Medulla oblongata (tissue), 1 donor: ENCODE results near the gene F12.
A peak's percentile ranks its signal among the peaks of the same experiment; 100 is the strongest.
"Not testable (repeated sequence)": the region's sequence is repeated elsewhere in the genome, so short reads cannot be mapped to it uniquely, and the experiment has no call there.

Experiments
- DNase-seq: peaks from one replicate; pipeline ENCODE4 v3.0.0-alpha.2; 2015; ENCODE audit errors: extremely low spot score

The F12 gene

DNA sequence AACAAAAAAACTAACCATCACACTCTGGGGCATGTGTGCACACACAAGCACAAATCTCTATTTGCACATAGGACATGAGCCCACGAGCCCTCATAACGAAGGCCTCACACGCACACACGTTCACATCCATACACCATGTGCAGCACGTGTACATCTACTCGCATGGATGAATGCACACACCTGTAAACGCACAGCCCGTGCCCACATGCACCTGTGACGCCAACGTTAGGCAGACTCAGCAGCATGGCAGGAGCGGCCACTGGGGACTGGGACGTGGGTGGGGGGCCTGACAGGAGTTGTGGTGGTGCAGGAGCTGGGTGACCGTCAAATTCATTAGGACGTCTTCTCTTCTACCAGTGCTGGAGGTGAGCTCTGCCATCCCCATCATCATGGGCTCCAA lies 22.0 kb downstream of the F12 start:
- no peak for DNase-seq

DNA sequence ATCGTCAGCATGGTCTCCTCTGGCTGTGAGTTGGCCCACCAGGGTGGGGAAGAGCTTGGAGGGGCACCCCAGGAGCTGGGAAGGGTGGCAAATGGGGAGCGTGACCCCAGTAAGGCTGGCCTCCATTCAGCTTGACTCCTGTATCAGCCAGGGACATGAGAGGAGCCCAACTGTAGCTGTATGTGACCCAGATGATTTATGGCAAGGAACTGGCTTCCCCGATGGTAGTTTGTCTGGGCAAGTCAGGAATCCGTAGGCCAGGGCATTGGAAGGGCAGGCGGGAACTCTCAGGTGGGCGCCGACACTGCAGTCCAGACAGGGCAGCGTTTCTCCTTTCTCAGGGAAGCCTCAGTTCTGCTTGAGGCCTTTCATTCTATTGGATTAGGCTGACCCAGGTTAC lies 22.8 kb downstream of the F12 start:
- DNase-seq: no peak

DNA sequence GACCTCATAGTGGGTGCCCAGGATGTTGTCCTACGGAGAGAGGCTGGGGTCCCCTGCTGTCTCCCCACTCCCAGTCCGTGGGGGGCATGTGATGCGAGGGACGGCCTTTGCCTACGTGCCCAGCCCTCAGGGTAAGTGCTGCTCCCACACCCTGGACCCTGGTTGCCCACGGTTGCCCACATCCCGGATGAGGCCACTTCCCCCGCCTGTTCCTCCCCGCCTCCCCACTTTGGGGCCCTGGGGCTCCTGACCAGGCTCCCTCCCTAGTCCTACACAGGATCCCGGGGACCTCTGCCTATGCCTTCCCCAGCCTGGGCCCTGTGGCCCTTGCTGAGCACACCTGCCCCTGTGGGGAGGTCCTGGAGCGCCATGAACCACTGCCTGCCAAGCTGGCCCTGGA lies 23.6 kb downstream of the F12 start:
- DNase-seq: no peak

DNA sequence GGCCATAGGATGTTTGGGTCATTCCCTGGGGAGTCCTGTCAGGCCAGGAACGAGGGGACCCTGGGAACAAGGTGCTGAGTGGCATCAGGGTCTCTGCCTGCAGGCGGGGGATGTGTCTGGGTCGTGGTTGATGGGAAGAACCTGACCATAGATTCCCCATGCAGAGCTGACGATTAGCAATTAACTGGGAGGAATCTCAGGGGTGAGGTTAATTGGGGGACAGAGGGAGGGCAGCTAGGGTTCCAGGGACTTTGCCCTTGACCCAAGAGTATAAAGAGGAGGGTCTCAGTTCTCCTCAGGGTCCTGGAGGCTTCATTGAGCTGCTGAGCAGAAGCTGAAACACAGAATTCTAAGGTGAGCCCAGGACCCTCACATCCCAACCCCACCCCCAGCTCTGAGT lies 25.2 kb downstream of the F12 start, which contains the start of gene SLC34A1:
SLC34A1 (plus strand) TSS at position 301 of the 400 bp plus-strand sequence. CDS start 1,308 bp downstream, outside the sequence.
- DNase-seq: no peak

DNA sequence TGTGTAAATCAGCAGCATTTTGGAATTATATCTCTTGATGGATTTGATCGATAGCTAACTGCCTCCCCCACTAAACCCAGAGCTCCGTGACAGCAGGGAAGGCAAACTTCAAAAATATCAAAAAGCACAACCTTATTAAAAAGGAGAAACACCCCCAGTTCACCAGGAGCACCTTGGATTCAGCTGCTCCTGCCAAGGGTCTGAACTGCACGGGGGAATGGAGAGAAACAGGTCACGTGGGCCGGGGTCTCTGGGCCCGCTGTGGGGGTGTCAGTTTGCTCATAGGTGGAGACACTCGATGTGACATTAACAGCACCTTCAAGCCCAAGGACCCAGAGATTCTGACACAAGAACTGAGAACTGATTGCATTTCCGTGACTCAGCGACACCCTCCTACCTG lies 26.2 kb downstream of the F12 start:
- DNase-seq: no peak

DNA sequence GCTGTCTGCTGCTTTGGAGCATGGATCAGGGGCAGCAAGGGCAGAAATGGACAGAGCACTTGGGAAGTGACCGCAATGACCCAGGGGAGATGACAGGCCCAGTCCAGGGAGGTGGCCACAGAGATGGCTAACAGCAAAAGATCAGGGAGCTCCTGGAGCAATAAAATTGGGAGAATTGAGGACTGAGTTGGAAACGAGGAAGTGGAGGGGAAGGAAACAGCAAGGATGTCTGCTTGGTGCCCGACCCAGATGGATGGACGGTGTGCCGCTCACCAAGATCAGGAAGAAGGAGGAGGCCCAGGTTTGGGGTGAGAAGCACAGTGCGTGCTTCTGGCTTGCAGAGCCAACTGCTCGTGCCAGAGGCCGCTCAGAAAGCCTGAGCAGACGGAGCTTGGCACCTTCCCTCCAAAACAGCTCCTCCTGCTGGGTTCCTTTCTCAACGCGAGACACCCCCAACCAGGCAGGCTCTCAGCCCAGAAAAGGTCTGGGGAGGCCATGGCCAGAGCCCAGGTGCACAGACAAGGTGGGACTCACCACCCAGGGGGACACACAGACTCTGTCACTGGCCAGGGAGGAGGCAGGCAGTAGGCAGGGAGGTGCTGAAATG lies 26.8 kb downstream of the F12 start:
- peak; percentile 23 for DNase-seq

DNA sequence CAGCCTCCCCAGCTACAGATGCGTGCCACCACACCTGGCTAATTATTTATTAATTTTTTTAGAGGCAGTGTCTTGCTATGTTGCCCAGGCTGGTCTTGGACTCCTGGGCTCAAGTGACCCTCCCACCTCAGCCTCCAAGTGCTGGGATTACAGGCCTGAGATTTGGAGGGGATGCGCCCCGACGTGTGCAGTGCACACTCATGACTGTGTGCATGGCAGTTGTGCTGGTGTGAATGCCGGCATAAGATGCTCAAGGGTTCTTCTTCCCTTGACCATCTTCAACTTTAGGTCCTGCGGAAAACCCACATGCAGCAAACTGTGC lies 28.6 kb downstream of the F12 start:
- DNase-seq: no peak

DNA sequence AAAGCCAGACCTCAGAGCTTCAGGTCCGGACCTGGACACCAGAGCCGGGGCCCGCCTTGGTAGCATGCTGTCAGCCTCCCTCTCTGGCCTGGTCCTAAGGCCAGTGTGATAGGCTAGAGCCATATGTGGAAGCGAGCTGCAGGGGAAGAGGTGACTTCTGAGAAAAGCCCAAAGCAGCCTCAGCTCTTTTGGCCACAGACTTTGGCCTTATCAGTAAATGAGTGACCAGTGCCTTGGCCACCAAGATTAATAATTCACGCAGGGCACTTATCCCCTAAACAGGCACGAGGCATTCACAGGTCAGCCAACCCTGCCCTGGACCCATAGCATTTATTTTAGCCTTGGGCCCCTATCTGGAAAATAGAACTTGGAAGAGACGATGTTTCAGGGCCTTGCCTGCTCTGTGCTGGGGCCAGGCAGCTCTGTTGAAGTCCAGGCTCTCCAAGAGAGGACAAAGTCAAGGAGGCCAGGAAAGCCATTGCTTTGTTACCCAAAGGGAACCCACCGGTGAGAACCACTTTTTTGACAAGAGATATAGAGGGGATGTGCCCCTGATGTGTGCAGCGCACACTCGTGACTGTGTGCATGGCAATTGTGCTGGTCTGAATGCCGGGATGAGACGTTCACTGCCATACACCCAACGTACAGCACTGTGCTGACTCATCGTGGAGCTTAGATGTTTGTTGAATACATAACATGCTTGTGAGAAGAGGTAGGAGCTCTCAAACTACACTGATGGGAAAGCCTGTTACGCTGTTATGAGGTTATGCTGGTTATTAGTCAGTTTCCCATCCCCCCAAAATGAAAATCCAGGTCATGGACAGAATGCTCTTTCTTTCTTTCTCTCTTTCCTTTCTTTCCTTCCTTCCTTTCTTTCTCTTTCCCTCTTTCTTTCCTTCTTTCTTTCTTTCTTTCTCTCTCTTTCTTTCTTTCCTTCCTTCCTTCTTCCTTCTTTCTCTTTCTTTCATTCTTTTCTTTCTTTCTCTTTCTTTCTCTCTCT lies 30.2 kb downstream of the F12 start:
- no peak for DNase-seq

DNA sequence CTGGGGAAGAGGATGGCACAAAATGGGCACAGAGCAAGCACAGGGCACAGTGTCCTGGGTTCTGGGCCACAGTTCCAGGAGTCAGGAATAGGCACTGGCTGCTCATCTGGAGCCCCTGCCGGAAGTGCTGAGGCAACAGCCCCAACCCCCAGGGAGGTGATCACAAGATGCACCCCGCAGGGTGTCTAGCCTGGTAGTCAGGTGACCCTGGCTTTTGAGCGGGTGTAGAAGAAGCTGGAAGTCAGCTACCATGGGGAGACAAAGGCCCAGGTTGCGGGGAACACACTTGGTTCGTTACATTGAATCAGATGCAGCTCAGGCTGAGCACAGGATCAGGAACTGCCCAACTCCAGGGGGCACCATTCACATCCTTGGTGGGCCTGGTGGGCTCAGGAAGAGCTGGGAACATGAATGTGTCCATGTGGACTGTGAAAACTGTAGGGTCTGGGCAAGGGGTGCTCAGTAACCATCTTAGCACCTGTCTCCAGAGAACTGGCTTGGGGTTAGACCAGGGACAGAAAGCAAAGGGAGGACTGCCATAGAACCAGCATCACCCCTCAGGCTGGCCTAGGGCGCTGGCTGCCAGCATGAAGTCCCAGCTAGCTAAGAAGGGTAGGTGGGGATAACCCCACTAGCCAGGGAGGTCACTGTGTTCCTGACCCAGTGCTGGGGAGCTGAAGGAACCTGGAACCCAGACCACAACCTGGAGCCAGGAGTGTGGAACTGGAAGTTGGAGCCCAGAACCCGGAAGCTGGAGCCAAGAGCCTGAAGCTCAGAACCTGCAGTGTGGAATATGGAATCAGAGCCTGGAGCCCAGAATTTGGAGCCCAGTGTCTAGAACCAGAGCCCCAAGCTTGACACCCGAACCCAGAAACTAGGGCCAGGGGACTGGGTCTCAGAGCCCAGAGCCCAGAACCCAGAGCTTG lies 31.2 kb downstream of the F12 start:
- DNase-seq: no peak

DNA sequence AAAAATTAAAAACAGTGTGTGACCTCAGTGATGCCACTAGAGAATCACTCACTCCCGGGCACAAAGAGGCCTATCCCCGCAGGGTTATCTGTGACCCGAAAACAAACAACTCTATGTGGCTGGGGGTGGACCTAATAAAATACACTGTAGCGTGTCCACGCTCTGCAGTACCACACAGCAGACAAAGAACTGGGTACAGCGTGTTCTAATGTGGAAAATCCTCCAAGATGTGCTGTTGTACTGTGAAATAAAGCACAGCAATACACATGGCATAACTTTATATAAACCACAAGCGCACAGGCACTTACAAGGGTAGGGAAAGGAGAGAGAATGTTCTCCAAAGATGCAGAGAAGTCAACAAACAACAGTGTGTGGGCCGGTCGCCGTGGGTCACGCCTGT lies 33.3 kb downstream of the F12 start:
- DNase-seq: no peak

DNA sequence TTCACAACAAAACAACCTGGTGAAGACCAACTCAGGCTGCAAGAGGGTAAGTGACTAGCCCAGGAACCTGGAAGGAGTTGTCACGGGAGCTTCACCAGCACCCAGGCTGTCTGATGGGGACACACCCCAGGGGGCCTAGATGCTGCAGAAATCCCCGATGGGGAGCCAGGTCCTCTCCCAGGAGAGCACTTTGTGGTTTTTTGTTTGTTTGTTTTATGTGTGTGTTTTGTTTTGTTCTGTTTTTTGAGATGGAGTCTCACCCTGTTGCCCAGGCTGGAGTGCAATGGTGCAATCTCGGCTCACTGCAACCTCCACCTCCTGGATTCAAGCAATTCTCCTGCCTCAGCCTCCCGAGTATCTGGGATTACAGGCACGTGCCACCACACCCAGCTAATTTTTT lies 33.8 kb downstream of the F12 start:
- DNase-seq: not testable (repeated sequence)

DNA sequence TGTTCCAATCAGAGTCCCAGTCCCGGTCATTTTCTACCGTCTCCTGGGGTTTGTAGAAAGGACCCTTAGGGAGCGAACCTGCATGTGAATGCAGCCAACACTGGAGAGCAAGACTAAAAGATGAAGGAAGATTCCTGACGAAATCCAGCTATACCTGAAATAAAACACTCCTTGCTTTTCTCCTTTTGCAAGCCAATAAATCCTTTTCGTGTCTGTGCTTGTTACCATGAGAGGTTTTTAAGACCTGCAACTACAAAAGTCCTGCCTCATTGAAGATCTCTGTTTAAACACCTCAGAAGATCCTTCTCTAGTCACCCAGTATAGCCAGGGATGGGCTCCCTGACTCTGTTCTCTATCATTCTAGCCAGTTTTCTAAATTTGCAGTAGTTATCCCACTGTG lies 35.2 kb downstream of the F12 start:
- no peak for DNase-seq

DNA sequence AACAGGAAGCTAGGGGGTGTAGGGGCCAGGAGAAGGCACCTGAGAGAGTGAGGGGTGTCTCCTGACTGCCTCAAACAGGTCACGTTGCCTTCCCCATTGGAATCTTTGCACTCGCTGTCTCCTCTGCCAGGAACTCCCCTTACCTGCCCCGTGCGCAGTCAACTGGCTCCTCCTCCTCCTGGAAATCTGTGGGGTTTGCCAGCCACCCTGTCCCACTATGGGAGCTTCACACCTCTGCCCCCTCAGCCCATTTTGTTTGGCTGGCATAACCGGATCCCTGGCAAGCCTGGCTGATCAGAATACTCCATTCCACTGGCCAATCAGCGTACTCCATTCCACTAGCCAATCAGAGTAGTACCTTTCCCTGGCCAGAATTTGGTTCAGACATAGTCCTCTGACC lies 35.6 kb downstream of the F12 start:
- no peak for DNase-seq

DNA sequence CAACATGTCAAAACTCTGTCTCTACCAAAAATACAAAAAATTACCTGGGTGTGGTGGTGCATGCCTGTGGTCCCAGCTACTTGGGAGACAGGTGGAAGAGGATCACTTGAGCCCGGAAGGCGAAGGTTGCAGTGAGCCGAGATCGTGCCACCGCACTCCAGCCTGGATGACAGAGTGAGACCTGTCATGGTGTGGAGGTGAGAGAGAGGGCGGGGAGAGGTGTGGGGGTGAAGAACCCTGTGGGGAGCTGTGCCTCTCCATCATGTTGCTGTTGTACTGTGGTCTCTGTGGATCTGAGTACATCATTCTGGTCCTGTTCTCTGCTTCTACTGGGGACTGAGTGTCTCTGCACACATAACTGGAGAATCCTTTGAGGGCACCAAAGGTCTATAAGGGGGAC lies 36.5 kb downstream of the F12 start:
- no peak for DNase-seq

DNA sequence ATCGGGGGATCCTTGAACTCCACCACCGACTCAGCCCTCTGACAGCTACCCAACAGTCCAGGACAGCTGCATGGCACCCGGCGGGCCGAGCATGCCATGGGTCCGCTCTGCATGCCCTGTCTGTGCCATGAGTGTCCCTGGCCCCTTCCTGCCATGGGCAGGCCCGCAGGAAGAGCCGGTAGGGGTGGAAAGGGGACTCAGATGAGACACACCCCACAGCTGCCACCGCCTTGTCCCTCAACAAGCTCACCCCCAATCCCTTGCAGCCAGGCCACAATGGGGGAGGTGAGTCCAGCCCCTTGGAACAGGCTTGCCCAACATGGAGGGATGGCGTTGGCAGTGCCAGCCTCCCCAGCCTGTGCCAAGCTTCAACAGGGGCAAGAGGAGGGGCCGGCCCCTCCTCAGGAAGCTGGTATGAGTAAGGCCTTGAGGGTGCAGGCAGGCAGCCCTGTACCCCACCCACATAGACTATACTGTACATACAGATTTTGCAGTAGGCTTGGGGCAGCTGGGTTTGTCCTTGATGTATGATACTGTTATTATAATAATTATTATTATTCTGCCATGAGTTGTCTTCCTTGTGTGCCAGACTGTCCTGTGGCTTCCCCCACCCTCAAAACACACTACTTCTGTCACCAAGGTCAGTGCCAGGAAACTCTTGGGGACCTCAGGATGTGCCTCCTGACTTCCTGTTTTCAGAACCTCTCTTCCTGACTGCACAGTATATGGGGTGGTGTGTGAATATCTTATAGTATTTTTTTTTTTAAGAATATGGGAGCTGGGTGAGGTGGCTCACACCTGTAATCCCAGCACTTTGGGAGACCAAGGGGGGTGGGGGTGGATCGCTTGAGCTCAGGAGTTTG lies 37.1 kb downstream of the F12 start:
- DNase-seq: no peak

DNA sequence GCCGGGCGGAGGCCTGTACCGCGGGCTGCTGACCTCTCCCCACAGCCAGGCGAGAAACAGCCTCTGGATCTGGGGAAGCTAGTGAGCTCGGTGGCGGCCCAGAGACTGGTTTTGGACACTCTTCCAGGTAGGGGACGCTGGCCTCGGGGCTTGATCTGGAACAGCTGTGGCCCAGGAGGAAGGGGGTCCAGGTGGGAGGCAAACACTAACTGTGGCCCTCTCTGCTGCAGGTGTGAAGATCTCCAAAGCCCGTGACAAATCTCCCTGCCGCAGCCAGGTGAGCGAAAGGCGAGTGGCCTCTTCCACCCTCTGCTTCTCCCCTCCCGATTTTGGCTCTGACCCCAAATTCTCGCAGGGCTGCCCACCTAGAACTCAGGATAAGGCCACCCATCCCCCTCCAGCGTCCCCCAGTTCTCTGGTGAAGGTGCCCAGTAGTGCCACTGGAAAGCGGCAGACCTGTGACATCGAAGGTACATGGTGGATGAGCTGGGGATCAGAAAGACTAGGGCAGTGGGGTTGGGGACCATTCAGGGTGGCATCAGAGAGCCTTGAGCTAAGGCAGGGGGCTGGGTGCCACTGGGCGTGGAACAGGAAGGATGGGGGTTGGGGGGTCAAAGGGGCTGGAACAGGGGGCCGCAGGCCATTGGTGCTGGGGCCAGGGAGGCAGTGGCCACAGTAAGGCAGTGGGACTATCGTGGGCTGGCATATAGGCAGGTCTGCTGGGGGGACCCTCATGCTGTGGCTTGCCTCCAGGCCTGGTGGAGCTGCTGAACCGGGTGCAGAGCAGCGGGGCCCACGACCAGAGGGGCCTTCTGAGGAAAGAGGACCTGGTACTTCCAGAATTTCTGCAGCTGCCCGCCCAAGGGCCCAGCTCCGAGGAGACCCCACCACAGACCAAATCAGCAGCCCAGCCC lies 38.0 kb downstream of the F12 start:
- no peak for DNase-seq

DNA sequence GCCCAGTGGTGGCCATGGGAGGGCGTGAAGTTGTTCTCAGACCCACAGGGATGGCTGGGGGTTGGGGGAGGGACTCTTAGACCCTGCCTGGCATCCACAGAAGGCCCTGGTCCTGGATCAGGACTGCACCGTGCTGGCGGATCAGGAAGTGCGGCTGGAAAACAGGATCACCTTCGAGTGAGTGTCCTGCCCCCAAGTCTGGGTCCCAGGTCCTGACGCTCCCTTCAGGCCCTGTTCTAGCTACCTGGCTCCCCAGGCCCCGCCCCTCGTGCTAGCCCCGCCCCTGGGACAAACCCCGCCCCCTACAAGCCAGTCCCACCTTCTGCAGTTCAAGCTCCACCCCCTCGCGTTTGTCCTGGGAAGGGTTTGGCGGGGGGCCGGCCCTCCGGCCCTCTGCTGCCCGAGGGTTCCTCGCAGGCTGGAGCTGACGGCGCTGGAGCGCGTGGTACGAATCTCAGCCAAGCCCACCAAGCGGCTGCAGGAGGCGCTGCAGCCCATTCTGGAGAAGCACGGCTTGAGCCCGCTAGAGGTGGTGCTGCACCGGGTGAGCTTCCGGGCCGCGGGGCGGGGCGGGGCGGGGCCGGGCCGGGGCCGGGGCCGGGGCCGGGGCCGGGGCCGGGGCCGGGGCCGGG lies 38.8 kb downstream of the F12 start:
- DNase-seq: peak; percentile 37

DNA sequence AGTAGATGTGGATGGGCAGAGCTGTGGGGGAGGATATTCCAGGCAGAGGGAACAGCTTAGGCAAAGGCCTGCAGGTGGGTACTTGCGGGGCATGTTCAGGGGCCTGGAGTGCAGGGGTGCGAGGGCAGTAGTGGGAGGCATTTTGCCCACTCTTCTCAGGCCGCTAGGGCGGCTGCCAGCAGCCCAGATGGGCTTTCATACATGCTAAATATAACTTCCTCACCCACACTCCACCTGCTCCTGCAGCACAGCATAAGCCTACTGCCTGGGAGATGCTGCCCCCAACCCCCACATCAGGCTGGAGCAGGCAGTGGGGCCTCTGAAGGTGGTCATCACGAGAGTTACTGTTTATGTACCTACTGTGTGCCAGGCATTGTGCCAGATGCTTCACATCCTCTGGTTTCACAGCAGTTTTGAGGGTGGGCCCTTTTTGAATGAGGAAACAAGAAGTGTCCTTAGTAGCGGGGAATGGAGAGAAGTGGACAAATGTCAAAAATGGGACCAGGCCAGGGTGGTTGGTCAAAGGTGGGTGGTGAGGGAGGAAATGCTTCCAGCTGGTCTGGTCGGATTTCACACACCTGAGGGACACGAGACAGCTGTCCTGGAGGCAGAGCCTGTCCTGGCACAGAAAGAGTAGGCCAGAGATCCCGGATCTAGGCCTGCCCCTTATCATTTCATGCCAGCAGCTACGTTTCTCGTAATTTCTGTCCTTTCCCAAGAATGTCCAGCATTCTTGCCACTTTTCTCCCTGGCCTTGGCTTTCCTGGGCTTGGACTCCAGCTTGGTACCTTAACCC lies 39.5 kb downstream of the F12 start:
- no peak for DNase-seq
